Fibroblast of villous mesenchyme (primary cell): ENCODE measurements around the gene AUTS2. TPM values are rescaled to one million over a fixed set of nuclear protein-coding genes. Genes with fewer than 3 reads are reported as not detected.

ENCODE experiments used
- DNase-seq: peaks from one replicate; pipeline ENCODE4 v3.0.0-alpha.2; 2010; ENCODE audit warnings: low read depth
- H3K4me3 ChIP-seq: 2 replicates; pipeline ENCODE4 v1.5.1; 2011; ENCODE audit warnings: low read depth, mild to moderate bottlenecking, low read length
- CTCF ChIP-seq: IDR thresholded peaks from 2 replicates; pipeline ENCODE4 v1.5.1; 2012; ENCODE audit warnings: low read depth, mild to moderate bottlenecking, low read length; ENCODE audit not compliant: insufficient read depth
- total RNA-seq: library from RNA; depleted of rRNA; stranded (reverse); fragments of >200 nt; gene quantifications from 2 replicates; pipeline ENCODE4 v1.2.3, GENCODE V29; 2012

The AUTS2 gene
- total RNA-seq, 1 donor = 3.9 TPM

- H3K4me3 ChIP-seq = no peak overlapping the region
- no peak for DNase-seq
- no peak for TF ChIP-seq CTCF
Observed at GRCh38 chr7:70498232-70498992, 900.1 kb downstream of the AUTS2 start.

- DNase-seq = no peak
- H3K4me3 ChIP-seq = no peak overlapping the region
- no peak for TF ChIP-seq CTCF
Observed at GRCh38 chr7:70500261-70500660, 902.0 kb downstream of the AUTS2 start.

- no peak overlapping the region for H3K4me3 ChIP-seq
- DNase-seq = no peak
- TF ChIP-seq CTCF = no peak
Observed at GRCh38 chr7:70502117-70502863, 904.0 kb downstream of the AUTS2 start.

GRCh38 chr7:70504254-70504653 is 906.0 kb downstream of the AUTS2 start:
- H3K4me3 ChIP-seq = no peak overlapping the region
- DNase-seq = no peak
- no peak for TF ChIP-seq CTCF

- H3K4me3 ChIP-seq = no peak overlapping the region
- DNase-seq = no peak
- no peak for TF ChIP-seq CTCF
Observed at GRCh38 chr7:70505468-70505867, 907.2 kb downstream of the AUTS2 start.

- H3K4me3 ChIP-seq = no peak overlapping the region
- no peak for TF ChIP-seq CTCF
- no peak for DNase-seq
Observed at GRCh38 chr7:70505886-70506285, 907.6 kb downstream of the AUTS2 start.
